Thymus (tissue), 11 donors: ENCODE results near the gene ARMS2. TPM values are rescaled to one million over a fixed set of nuclear protein-coding genes. Genes with fewer than 3 reads are reported as not detected.

Experiments used
- DNase-seq, 9 donors: peaks; one replicate each; pipeline ENCODE4 v3.0.0-alpha.2; 2013; ENCODE audit warnings: low spot score in 9 of 9, low read depth in 6 of 9, missing footprints in 1 of 9
- H3K27ac ChIP-seq, 2 donors: one replicate each; pipeline ENCODE4 v1.5.1; 2013; ENCODE audit warnings: control low read depth in 1 of 2, low read depth in 1 of 2, low read length in 1 of 2, mild to moderate bottlenecking in 1 of 2, moderate library complexity in 1 of 2
- H3K27me3 ChIP-seq, 2 donors: one replicate each; pipeline ENCODE4 v1.5.1; 2013; ENCODE audit warnings: low read length in 1 of 2; ENCODE audit not compliant: control insufficient read depth in 2 of 2, insufficient read depth in 1 of 2
- H3K36me3 ChIP-seq, 2 donors: one replicate each; pipeline ENCODE4 v1.5.1; 2013; ENCODE audit warnings: low read length in 1 of 2, mild to moderate bottlenecking in 1 of 2, moderate library complexity in 1 of 2; ENCODE audit not compliant: control insufficient read depth in 2 of 2, insufficient read depth in 2 of 2
- H3K4me1 ChIP-seq, 2 donors: one replicate each; pipeline ENCODE4 v1.5.1; 2013; ENCODE audit warnings: low read length in 2 of 2; ENCODE audit not compliant: control insufficient read depth in 2 of 2, insufficient read depth in 2 of 2
- H3K4me3 ChIP-seq, 2 donors: one replicate each; pipeline ENCODE4 v1.5.1; 2013; ENCODE audit warnings: low read length in 2 of 2, control low read depth in 1 of 2, mild to moderate bottlenecking in 1 of 2
- H3K9me3 ChIP-seq, 2 donors: one replicate each; pipeline ENCODE4 v1.5.1; 2013; ENCODE audit warnings: low read length in 1 of 2, mild to moderate bottlenecking in 1 of 2; ENCODE audit not compliant: control insufficient read depth in 2 of 2, insufficient read depth in 1 of 2
- WGBS: extraction: QIAGEN DNeasy Blood & Tissue Kit; methylation state at CpG from one replicate; pipeline ENCODE4 v1.1.7; 2013; 5-methylcytosine and 5-hydroxymethylcytosine counted together
- polyA plus RNA-seq: library from polyadenylated mRNA; stranded (reverse); fragments of 200-250 nt; gene quantifications from one replicate; pipeline ENCODE4 v1.2.3, GENCODE V29; 2013
- total RNA-seq: library from RNA; stranded (reverse); fragments of 120-200 nt; gene quantifications from one replicate; pipeline ENCODE4 v1.2.4, GENCODE V29; 2013
- donor health status: healthy.

The ARMS2 gene
- total and polyA plus RNA-seq, 2 donors = 0.18 TPM; not detected in 1

- no peaks in the 10 kb centered on the region for H3K36me3 ChIP-seq
- H3K4me1 ChIP-seq = no peaks in the 10 kb centered on the region
- H3K27ac ChIP-seq = no peak overlapping the region
- 91% methylated on average over 11 of the region's 11 CpGs for WGBS
- no peak overlapping the region for H3K4me3 ChIP-seq
- no peaks in the 10 kb centered on the region for H3K9me3 ChIP-seq
- no peaks in the 10 kb centered on the region for H3K27me3 ChIP-seq
- no peak for DNase-seq
Observed at GRCh38 chr10:122484276-122485060, 30.0 kb downstream of the ARMS2 start.

GRCh38 chr10:122485670-122486069, 31.2 kb downstream of the ARMS2 start:
- Histone ChIP-seq H3K4me3 (no peak overlapping the region), H3K27me3 (no peaks in the 10 kb centered on the region), H3K27ac (no peak overlapping the region), H3K4me1 (no peaks in the 10 kb centered on the region), H3K36me3 (no peaks in the 10 kb centered on the region), H3K9me3 (no peaks in the 10 kb centered on the region)
- 19% methylated on average over 5 of the region's 5 CpGs for WGBS
- no peak for DNase-seq

- H3K4me1 ChIP-seq = no peaks in the 10 kb centered on the region
- WGBS = 82% methylated on average over 9 of the region's 9 CpGs
- H3K27me3 ChIP-seq = no peaks in the 10 kb centered on the region
- no peak overlapping the region for H3K27ac ChIP-seq
- H3K9me3 ChIP-seq = no peaks in the 10 kb centered on the region
- H3K36me3 ChIP-seq = no peaks in the 10 kb centered on the region
- H3K4me3 ChIP-seq = no peak overlapping the region
- no peak for DNase-seq
Observed at GRCh38 chr10:122486406-122487080, 32.1 kb downstream of the ARMS2 start.

- DNase-seq = no peak
- Histone ChIP-seq H3K9me3 (no peaks in the 10 kb centered on the region), H3K4me1 (no peaks in the 10 kb centered on the region), H3K27me3 (no peaks in the 10 kb centered on the region), H3K27ac (no peak overlapping the region), H3K4me3 (no peak overlapping the region), H3K36me3 (no peaks in the 10 kb centered on the region)
- WGBS = 77% methylated on average over 16 of the region's 16 CpGs
Observed at GRCh38 chr10:122487174-122487765, 32.8 kb downstream of the ARMS2 start.

GRCh38 chr10:122490268-122490667, 35.8 kb downstream of the ARMS2 start:
- H3K27me3 ChIP-seq = no peaks in the 10 kb centered on the region
- no peaks in the 10 kb centered on the region for H3K36me3 ChIP-seq
- no peak for DNase-seq
- H3K4me3 ChIP-seq = no peak overlapping the region
- H3K4me1 ChIP-seq = peaks cover 0 to 6% of the 10 kb centered on the region in 2 donors
- peak overlapping the region in 1 of 2 donors; percentile 4 for H3K27ac ChIP-seq
- WGBS = 94% methylated on average over 4 of the region's 4 CpGs
- no peaks in the 10 kb centered on the region for H3K9me3 ChIP-seq

- Histone ChIP-seq H3K4me1 (peaks cover 0 to 6% of the 10 kb centered on the region in 2 donors), H3K36me3 (no peaks in the 10 kb centered on the region), H3K27ac (no peak overlapping the region), H3K4me3 (no peak overlapping the region), H3K9me3 (no peaks in the 10 kb centered on the region), H3K27me3 (no peaks in the 10 kb centered on the region)
- WGBS = 85% methylated on average over 26 of the region's 26 CpGs
- no peak for DNase-seq
Observed at GRCh38 chr10:122490786-122491680, 36.6 kb downstream of the ARMS2 start.

- no peak overlapping the region for H3K4me3 ChIP-seq
- DNase-seq = no peak
- H3K27me3 ChIP-seq = no peaks in the 10 kb centered on the region
- WGBS = 84% methylated on average over 9 of the region's 9 CpGs
- no peaks in the 10 kb centered on the region for H3K36me3 ChIP-seq
- H3K9me3 ChIP-seq = no peaks in the 10 kb centered on the region
- no peak overlapping the region for H3K27ac ChIP-seq
- peaks cover 0 to 6% of the 10 kb centered on the region in 2 donors for H3K4me1 ChIP-seq
Observed at GRCh38 chr10:122492006-122492405, 37.6 kb downstream of the ARMS2 start.

GRCh38 chr10:122492999-122493481, 38.6 kb downstream of the ARMS2 start:
- Histone ChIP-seq H3K9me3 (no peaks in the 10 kb centered on the region), H3K4me1 (peaks cover 0 to 6% of the 10 kb centered on the region in 2 donors), H3K27ac (no peak overlapping the region), H3K36me3 (no peaks in the 10 kb centered on the region), H3K4me3 (no peak overlapping the region), H3K27me3 (no peaks in the 10 kb centered on the region)
- 85% methylated on average over 9 of the region's 9 CpGs for WGBS
- no peak for DNase-seq
